ENCODE measurements around the gene OSBPL9.
A peak's percentile ranks its signal among the peaks of the same experiment; 100 is the strongest.
"Not testable (repeated sequence)": the region's sequence is repeated elsewhere in the genome, so short reads cannot be mapped to it uniquely, and the experiment has no call there.

OSBPL9 gene

DNA sequence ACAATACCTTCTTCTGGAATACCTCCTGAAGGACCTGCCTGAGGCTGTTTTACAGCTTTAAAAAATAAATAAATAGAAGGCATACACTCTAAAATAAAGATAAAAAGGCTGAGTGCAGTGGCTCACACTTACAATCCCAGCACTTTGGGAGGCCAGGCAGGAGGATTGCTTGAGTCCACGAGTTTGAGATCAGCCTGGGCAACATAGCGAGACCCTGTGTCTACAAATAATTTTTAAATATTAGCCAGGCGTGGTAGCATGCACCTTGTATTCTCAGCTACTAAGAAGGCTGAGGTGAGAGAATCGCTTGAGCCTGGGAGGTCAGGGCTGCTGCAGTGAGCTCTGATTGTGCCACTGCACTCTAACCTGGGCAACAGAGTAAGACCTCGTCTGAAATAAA is 75.0 kb downstream of the OSBPL9 start:
- H3K36me3 Mint-ChIP-seq = no peaks in the 10 kb centered on the region
- no peaks in the 10 kb centered on the region for H3K9me3 Mint-ChIP-seq
- H3K27ac Mint-ChIP-seq = no peak overlapping the region
- ATAC-seq (no peak), DNase-seq (ENCODE audit: low spot score in 2 of 2) (no peak)
- H3K4me3 Mint-ChIP-seq = no peak overlapping the region
- peaks cover 17% of the 10 kb centered on the region for H3K4me1 Mint-ChIP-seq

DNA sequence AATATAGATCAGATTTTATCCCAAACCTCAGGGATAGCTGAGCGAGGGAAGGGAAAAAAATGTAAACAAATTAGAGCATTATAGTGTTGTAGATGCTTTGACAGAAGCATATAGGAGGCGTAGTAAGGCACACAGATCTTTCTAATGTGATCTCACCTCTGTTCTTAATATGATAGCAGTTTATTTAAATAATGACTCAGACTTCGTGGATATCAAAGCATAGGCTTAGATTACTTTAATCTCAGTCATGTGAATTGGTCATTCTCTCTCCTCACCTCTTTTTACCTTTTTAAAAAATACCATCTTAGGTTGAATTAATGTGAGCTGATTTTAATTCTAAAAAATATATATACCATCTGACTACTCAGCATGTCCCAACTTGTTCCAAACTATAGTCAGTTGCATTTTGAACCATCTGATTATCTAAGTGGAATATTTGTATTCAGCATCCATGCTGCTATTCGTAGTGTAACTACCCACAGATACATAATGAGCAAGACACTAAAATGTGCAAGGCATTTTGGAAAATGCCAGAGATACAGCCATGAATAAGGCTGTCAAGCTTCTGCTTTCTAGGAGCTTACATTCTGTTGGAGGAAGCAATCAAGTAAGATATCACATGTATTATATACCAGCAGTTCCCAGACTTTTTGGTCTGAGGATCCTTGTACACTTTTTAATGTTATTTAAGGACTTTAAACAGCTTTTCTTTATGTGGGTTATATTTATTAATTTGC is 76.7 kb downstream of the OSBPL9 start:
- Mint-ChIP-seq H3K4me1 (peaks cover 22% of the 10 kb centered on the region), H3K9me3 (no peaks in the 10 kb centered on the region), H3K36me3 (no peaks in the 10 kb centered on the region), H3K4me3 (no peak overlapping the region), H3K27ac (no peak overlapping the region)
- no peak for ATAC-seq
- no peak for DNase-seq (ENCODE audit: low spot score in 2 of 2)

DNA sequence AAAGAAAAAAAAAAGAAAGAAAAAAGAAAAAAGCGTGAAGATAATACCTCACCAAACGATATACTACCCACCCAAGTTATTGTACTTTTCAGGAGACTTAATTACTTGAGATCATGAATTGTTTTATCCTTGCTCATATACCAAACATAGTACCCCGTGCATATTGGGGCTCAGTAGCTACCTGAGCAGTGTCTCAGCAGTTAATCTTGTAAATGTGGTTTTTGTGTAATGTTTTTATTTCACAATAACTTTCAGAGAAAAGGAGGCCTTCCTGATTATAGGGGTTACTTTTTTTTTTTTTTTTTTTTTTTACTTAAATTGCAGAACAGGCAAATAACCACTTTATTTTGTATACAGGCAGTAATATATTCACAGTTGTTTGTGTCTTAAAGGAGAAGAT is 80.3 kb downstream of the OSBPL9 start:
- DNase-seq (ENCODE audit: low spot score in 2 of 2) = no peak
- no peak overlapping the region for H3K4me3 Mint-ChIP-seq
- H3K36me3 Mint-ChIP-seq = no peaks in the 10 kb centered on the region
- H3K4me1 Mint-ChIP-seq = peaks cover 13% of the 10 kb centered on the region
- H3K27ac Mint-ChIP-seq = no peak overlapping the region
- H3K9me3 Mint-ChIP-seq = no peaks in the 10 kb centered on the region
- ATAC-seq = no peak

DNA sequence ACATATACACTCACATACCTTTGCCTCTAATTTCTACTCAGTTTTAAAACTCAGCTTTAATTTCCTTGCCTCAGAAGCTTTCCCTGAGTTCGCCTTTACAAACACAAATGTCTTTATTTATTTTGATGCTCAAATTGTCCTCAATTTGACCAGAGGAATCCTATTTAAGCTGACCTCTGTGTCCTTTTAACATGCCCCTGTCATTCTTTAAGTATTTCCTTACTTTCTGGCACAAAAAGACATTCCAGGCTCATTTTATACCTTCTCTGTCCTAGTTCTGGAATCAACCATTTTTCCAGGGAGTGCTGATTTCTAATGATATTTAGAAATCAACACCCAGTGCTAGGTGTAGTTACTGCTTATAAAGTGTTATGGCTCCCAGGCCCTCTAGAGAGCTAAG is 82.5 kb downstream of the OSBPL9 start:
- H3K36me3 Mint-ChIP-seq = no peaks in the 10 kb centered on the region
- no peak overlapping the region for H3K4me3 Mint-ChIP-seq
- DNase-seq (ENCODE audit: low spot score in 2 of 2) (no peak), ATAC-seq (no peak)
- H3K9me3 Mint-ChIP-seq = no peaks in the 10 kb centered on the region
- H3K27ac Mint-ChIP-seq = no peak overlapping the region
- peaks cover 5% of the 10 kb centered on the region for H3K4me1 Mint-ChIP-seq

DNA sequence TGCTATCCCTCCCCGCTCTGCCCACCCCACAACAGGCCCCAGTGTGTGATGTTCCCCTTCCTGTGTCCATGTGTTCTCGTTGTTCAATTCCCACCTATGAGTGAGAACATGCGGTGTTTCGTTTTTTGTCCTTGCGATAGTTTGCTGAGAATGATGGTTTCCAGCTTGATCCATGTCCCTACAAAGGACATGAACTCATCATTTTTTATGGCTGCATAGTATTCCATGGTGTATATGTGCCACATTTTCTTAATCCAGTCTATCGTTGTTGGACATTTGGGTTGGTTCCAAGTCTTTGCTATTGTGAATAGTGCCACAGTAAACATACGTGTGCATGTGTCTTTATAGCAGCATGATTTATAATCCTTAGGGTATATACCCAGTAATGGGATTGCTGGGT is 84.9 kb downstream of the OSBPL9 start:
- not testable (repeated sequence) for H3K4me1 Mint-ChIP-seq; H3K27ac Mint-ChIP-seq; ATAC-seq; DNase-seq (ENCODE audit: low spot score in 2 of 2); H3K4me3 Mint-ChIP-seq; H3K36me3 Mint-ChIP-seq; H3K9me3 Mint-ChIP-seq

DNA sequence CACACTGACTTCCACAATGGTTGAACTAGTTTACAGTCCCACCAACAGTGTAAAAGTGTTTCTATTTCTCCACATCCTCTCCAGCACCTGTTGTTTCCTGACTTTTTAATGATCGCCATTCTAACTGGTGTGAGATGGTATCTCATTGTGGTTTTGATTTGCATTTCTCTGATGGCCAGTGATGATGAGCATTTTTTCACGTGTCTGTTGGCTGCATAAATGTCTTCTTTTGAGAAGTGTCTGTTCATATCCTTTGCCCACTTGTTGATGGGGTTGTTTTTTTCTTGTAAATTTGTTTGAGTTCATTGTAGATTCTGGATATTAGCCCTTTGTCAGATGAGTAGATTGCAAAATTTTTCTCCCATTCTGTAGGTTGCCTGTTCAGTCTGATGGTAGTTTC is 85.3 kb downstream of the OSBPL9 start:
- not testable (repeated sequence) for H3K4me3 Mint-ChIP-seq; ATAC-seq; H3K27ac Mint-ChIP-seq; H3K9me3 Mint-ChIP-seq; H3K36me3 Mint-ChIP-seq; DNase-seq (ENCODE audit: low spot score in 2 of 2); H3K4me1 Mint-ChIP-seq

DNA sequence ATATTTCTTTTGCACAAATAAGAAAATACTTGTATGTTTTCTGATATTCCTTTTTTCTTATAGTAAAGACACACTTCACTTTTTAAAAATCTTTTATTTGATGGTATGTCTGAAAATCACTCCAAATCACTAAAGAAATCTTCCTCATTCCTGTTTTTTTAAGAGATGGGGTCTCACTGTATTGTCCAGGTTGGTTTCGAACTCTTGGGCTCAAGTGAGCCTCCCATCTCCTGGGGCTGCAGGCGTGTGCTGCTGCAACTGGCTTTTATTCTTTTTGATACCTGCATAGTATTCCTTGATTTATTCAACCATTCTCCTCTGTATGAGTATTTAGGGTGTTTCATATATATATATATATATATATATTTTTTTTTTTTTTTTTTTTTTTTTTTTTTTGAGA is 88.1 kb downstream of the OSBPL9 start:
- no peak overlapping the region for H3K27ac Mint-ChIP-seq
- H3K36me3 Mint-ChIP-seq = no peaks in the 10 kb centered on the region
- no peak overlapping the region for H3K4me3 Mint-ChIP-seq
- DNase-seq (ENCODE audit: low spot score in 2 of 2) (no peak), ATAC-seq (no peak)
- H3K9me3 Mint-ChIP-seq = no peaks in the 10 kb centered on the region
- peaks cover 11% of the 10 kb centered on the region for H3K4me1 Mint-ChIP-seq

DNA sequence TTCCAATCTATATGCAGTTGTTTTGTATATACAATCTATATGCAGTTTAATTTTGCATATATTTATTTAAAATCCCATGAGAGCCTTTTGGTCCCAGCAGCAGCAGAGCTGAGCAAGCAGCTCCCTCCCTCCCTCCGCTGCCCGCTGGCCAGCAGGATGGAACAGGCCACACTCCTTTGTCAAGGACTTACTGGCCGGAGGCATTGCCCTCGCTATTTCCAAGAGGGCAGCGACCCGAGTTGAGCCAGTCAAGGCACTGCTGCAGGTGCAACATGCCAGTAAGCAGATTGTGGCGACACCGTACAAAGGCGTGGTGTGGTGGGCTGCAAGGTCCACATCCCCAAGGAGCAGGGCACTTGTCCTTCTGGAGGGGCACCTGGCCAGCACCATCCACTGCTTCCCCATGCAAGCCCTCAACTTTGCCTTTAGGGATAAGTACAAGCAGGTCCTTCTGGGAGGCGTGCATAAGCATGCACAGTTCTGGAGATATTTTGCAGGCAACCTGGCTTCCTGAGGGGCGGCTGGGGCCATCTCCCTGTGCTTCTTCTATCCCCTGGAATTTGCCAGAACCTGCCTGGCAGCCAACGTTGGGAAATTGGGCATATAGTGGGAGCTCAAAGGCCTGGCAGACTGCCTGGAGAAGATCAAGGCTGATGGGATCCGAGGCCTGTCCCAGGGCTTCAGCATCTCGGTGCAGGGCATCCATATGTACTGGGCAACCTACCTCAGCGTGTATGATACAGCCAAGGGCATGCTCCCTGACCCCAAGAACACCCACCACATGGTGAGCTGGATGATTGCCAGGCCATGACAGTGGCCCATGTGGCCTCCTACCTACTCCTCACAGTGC is 92.2 kb downstream of the OSBPL9 start:
- Mint-ChIP-seq H3K4me1 (peaks cover 11% of the 10 kb centered on the region), H3K36me3 (no peaks in the 10 kb centered on the region), H3K9me3 (no peaks in the 10 kb centered on the region), H3K27ac (no peak overlapping the region), H3K4me3 (no peak overlapping the region)
- no peak for DNase-seq (ENCODE audit: low spot score in 2 of 2)
- ATAC-seq = no peak

DNA sequence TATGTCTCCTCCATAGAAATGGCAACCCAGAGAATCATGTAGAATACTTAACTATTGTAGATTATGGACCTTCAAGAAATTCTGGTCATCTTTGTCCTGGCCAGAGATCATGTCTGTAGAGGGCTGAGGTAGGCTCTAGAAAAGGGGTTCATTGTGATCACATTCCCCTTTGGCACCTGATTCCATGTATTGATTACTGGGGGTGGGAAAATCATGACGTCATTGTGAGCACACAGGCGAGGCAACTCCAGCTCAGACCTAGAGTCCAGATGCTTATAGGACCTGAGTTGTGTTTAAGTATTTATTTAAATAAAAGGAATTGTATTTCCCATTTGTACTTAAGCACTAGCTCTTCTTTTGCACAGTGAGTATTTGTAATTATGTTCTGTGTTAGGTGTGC is 93.1 kb downstream of the OSBPL9 start:
- no peaks in the 10 kb centered on the region for H3K36me3 Mint-ChIP-seq
- H3K4me1 Mint-ChIP-seq = peaks cover 11% of the 10 kb centered on the region
- no peak overlapping the region for H3K27ac Mint-ChIP-seq
- H3K4me3 Mint-ChIP-seq = no peak overlapping the region
- no peak for DNase-seq (ENCODE audit: low spot score in 2 of 2)
- H3K9me3 Mint-ChIP-seq = no peaks in the 10 kb centered on the region
- no peak for ATAC-seq

DNA sequence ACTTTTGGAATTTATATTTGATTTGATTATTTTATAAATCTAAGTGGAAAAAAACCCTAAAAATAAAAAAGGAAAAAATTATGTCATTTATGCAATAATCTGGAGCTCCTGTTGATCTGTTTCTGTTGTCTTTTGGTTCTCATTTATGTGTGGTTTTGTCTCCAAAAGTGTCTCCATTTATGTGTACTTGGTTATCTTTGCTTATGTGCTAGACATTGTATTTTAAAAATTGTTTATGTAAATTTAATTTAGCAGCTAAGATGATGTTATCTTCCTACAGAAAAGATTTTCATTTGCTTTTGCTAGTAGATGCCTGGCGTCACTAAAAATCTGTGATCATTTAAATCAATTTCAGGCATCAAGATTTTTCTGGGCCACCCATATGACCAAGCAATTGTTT is 95.7 kb downstream of the OSBPL9 start:
- H3K36me3 Mint-ChIP-seq = no peaks in the 10 kb centered on the region
- H3K4me3 Mint-ChIP-seq = no peak overlapping the region
- ATAC-seq = no peak
- peaks cover 6% of the 10 kb centered on the region for H3K4me1 Mint-ChIP-seq
- no peak for DNase-seq (ENCODE audit: low spot score in 2 of 2)
- H3K27ac Mint-ChIP-seq = no peak overlapping the region
- H3K9me3 Mint-ChIP-seq = no peaks in the 10 kb centered on the region

DNA sequence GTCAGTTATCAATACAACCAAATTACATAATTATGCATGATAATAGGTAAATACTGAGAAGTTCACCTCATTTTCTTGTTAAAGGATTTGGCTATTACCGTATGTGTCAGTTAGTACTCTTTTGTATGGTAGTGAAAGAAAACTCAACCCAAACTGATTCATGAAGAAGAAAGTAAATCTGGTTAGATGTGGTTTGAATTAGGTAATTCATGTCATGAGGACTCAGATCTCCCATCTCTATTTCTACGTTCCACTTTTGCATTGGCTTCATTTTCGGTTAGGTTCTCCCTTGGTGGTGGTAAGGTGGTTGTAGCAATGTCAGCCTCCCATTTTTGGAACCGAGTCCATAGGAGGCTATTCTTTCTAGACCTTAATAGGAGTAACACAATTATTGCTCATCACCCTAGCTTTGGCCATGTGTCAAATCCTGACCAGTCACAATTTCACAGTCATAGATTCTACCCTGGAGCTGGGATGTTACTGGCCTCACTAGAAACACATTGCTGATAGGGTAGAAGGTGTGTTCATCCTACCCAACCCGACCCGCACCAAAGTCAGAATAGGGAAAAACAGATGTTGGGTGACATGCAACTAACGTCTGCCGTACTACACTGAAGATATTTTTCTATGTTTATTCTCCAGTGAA is 97.6 kb downstream of the OSBPL9 start:
- Mint-ChIP-seq H3K4me1 (peaks cover 13% of the 10 kb centered on the region), H3K27ac (no peak overlapping the region), H3K9me3 (no peaks in the 10 kb centered on the region), H3K4me3 (no peak overlapping the region), H3K36me3 (no peaks in the 10 kb centered on the region)
- DNase-seq (ENCODE audit: low spot score in 2 of 2) = no peak
- peak; percentile 83 for ATAC-seq

DNA sequence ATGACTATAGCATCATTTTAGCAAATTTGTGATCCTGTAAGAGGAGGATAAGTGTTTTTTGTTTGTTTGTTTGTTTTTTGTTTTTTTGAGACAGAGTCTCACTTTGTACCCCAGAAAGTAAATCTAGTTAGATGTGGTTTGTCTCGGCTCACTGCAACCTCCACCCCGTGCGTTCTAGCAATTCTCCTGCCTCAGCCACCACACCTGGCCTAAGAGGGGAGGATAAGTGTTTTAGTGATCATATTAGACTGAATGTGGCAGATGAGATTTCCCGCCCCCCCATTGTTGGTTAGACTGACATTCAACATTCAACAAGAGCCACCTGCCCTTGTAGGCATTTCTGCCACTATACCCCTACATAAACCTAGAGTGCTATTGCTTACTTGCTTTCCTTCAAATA is 98.5 kb downstream of the OSBPL9 start:
- no peak for ATAC-seq
- Mint-ChIP-seq H3K27ac (no peak overlapping the region), H3K9me3 (no peaks in the 10 kb centered on the region), H3K4me3 (no peak overlapping the region), H3K36me3 (no peaks in the 10 kb centered on the region), H3K4me1 (peaks cover 10% of the 10 kb centered on the region)
- no peak for DNase-seq (ENCODE audit: low spot score in 2 of 2)

DNA sequence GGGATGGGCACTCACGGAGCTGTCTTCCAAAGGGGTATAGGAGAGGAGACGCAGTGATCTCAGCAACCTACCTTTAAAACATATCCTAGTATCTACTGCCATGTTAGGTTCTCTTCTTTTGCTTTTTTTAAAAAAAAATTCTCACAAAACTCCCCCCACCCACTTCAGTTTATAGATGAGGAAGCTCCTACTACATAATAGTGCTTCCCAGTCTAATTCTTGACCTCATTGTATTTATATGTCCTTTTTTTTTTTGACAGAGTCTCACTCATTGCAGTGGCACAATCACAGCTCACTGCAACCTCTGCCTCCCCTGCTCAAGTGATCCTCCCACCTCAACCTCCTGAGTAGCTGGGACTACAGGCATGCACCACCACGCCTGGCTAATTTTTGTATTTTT is 99.9 kb downstream of the OSBPL9 start:
- DNase-seq (ENCODE audit: low spot score in 2 of 2) = no peak
- H3K9me3 Mint-ChIP-seq = no peaks in the 10 kb centered on the region
- no peak overlapping the region for H3K4me3 Mint-ChIP-seq
- H3K4me1 Mint-ChIP-seq = peaks cover 10% of the 10 kb centered on the region
- no peaks in the 10 kb centered on the region for H3K36me3 Mint-ChIP-seq
- ATAC-seq = no peak
- H3K27ac Mint-ChIP-seq = no peak overlapping the region

DNA sequence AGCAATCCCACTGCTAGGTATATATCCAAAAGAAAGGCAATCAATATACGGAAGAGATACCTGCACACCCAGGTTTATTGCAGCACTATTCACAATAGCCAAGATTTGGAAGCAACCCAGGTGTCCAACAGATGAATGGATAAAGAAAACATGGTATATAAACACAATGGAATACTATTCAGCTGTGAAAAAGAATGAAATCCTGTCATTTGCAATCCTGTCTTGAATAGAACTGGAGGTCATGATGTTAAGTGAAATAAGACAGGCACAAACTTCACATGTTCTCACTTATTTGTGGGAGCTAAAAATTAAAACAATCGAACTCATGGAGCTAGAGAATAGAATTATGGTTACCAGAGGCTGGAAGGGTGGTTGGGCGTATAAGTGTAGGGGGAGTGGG is 101.0 kb downstream of the OSBPL9 start:
- no peaks in the 10 kb centered on the region for H3K36me3 Mint-ChIP-seq
- H3K4me3 Mint-ChIP-seq = no peak overlapping the region
- no peak for DNase-seq (ENCODE audit: low spot score in 2 of 2)
- H3K27ac Mint-ChIP-seq = no peak overlapping the region
- H3K9me3 Mint-ChIP-seq = no peaks in the 10 kb centered on the region
- ATAC-seq = no peak
- peaks cover 10% of the 10 kb centered on the region for H3K4me1 Mint-ChIP-seq

DNA sequence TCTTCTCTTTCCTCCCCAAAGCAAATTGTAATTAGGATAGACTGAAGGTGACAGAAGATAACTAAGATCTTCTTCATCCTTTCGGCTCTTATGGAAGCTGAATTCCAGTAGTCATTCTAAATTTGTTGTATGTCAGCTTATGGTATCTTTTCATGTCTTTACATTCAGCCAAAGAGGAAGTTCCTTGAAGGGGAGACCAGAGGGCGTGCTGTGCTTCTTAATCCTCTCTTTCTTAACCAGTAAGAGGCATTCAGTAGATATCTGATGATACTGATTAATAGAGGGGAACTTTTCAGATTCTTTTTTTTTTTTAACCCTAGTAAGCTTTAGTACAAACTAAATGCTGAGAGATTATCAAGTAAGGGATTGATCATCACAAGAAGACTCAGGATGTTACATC is 102.3 kb downstream of the OSBPL9 start:
- H3K4me3 Mint-ChIP-seq = peak overlapping the region; percentile 4
- DNase-seq (ENCODE audit: low spot score in 2 of 2) (no peak), ATAC-seq (no peak)
- peaks cover 10% of the 10 kb centered on the region for H3K4me1 Mint-ChIP-seq
- H3K9me3 Mint-ChIP-seq = no peaks in the 10 kb centered on the region
- H3K36me3 Mint-ChIP-seq = no peaks in the 10 kb centered on the region
- H3K27ac Mint-ChIP-seq = peak overlapping the region; percentile 4

DNA sequence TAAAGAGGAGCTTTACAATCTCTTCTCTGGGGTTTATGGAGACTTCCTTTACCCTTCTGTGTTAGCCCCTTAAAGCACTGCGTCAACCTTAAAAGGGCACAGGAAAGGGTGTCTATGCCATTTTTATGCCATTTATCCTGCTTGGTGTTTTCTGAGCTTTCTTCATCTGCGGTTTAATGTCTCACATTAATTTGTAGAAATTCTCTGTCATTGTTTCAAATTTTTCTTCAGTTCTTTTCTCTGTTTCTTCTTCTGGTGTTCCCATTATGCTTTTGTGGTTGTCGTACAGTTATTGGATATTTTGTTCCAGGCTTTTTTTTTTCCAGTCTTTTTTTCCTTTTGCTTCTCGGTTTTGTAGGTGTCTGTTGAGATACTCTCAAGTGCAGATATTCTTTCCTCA is 107.9 kb downstream of the OSBPL9 start:
- ATAC-seq = no peak
- no peaks in the 10 kb centered on the region for H3K9me3 Mint-ChIP-seq

More for the DNA sequence above, 107.9 kb downstream of the OSBPL9 start:
- no peak overlapping the region for H3K27ac Mint-ChIP-seq
- H3K4me1 Mint-ChIP-seq = peaks cover 12% of the 10 kb centered on the region
- no peaks in the 10 kb centered on the region for H3K36me3 Mint-ChIP-seq
- H3K4me3 Mint-ChIP-seq = no peak overlapping the region
- no peak for DNase-seq (ENCODE audit: low spot score in 2 of 2)
